ENCODE results near the gene NWD2.

- TF ChIP-seq REST (IDR thresholded peaks at IDR 0.05; ENCODE audit: insufficient read depth in 1 of 2, low read depth in 2 of 2, low read length in 2 of 2) (no peak), SIN3A (IDR thresholded peaks at IDR 0.05; ENCODE audit: borderline replicate concordance, insufficient read depth, low read length) (no peak), TAF1 (IDR thresholded peaks at IDR 0.05; ENCODE audit: borderline replicate concordance, insufficient read depth, low read length) (no peak), POLR2AphosphoS5 (IDR thresholded peaks at IDR 0.05; ENCODE audit: low read depth, low read length) (no peak), FOXP2 (optimal IDR thresholded peaks at IDR 0.05; ENCODE audit: borderline replicate concordance, extremely low read depth, extremely low read length, insufficient read depth) (no peak)
Measured at GRCh38 chr4:37389366-37389765, 144.8 kb downstream of the NWD2 start.

All from PFSK-1 (cell line).